ENCODE results near the gene LGALS3BP.
A peak's percentile ranks its signal among the peaks of the same experiment; 100 is the strongest.

LGALS3BP gene

GRCh38 chr17:78929908-78930775 is 49.6 kb downstream of the LGALS3BP start:
- CTCF ChIA-PET: no interaction called here
- Mint-ChIP-seq H3K9me3 (no peaks in the 10 kb centered on the region), H3K4me1 (peaks cover 5% of the 10 kb centered on the region), H3K27ac (no peak overlapping the region), H3K4me3 (no peak overlapping the region), H3K27me3 (peaks cover 60% of the 10 kb centered on the region), H3K36me3 (no peaks in the 10 kb centered on the region)
- DNase-seq: no peak

DNA sequence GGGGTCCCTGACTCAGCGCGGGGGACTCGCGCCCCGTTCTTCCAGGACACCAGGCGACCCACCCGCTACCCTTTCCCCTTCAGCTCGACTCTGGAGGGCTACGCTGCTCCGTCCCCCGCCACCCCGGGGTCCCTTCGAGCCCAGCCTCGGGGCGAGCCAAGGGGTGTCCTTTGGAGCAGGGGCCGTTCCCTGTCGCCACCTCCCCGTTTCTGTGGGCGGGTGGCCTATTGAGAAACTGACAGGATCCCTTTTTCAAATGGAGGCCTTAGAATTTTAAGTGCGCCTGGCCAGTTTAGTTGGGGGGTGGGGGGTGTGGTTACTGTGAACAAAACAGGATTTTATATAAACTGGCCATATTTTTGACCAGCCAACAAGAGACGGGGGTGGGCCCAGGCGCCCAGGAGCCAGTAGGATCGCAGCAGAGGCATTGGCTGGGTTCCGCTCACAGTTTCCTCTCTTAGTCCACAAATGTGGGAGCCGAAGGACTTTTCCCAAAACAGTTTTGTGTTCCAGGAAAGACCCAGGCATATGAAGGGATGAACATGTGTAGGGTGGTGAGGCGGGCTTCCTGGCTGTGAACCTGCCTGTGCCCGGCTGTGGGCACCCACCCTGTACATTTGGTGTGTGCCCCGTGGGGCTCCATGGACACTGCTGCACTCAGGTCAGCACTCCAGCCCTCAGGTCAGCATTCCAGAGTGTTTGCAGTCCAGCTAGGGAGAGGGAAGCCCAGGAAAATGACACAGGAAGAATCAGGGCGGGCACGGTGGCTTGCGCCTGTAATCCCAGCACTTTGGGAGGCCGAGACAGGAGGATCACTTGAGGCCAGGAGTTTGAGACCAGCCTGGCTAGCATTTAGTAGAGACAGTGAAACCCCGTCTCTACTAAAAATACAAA is 53.8 kb downstream of the LGALS3BP start:
- no peak overlapping the region for H3K4me3 Mint-ChIP-seq
- no peak for DNase-seq
- no peaks in the 10 kb centered on the region for H3K9me3 Mint-ChIP-seq
- no peaks in the 10 kb centered on the region for H3K36me3 Mint-ChIP-seq
- peaks cover 90% of the 10 kb centered on the region for H3K27me3 Mint-ChIP-seq
- CTCF ChIA-PET: no interaction called here
- H3K27ac Mint-ChIP-seq: no peak overlapping the region
- peaks cover 11% of the 10 kb centered on the region for H3K4me1 Mint-ChIP-seq

GRCh38 chr17:78925234-78925633 is 54.5 kb downstream of the LGALS3BP start, which contains the start of gene TIMP2:
TSS of gene TIMP2 (minus strand) at chr17:78925387. CDS start at chr17:78925088, 299 bp downstream.
- Mint-ChIP-seq H3K4me3 (peak within 1 kb of the TSS; percentile 46), H3K27me3 (peaks cover 91% of the 10 kb centered on the region)
- CTCF ChIA-PET: no interaction called here

GRCh38 chr17:78924481-78925151 is 55.1 kb downstream of the LGALS3BP start:
- H3K27ac Mint-ChIP-seq: no peak overlapping the region
- H3K4me1 Mint-ChIP-seq: peaks cover 11% of the 10 kb centered on the region
- no peaks in the 10 kb centered on the region for H3K9me3 Mint-ChIP-seq
- peak overlapping the region; percentile 46 for H3K4me3 Mint-ChIP-seq
- no peaks in the 10 kb centered on the region for H3K36me3 Mint-ChIP-seq
- CTCF ChIA-PET: interaction anchor here (1.0 to 1.3 kb wide), 2 partner anchors 9 to 58 kb away, joined by 3 to 5 read pairs; no protein-coding TSS in a partner anchor
- peaks cover 85% of the 10 kb centered on the region for H3K27me3 Mint-ChIP-seq
- peak; percentile 37 for DNase-seq

More at GRCh38 chr17:78925234-78925633, 54.5 kb downstream of the LGALS3BP start, which contains the start of gene TIMP2:
- no peak within 1 kb of the TSS for H3K27ac Mint-ChIP-seq
- DNase-seq: peak; percentile 80
- no peaks in the 10 kb centered on the region for H3K36me3 Mint-ChIP-seq
- H3K4me1 Mint-ChIP-seq: peaks cover 11% of the 10 kb centered on the region
- no peaks in the 10 kb centered on the region for H3K9me3 Mint-ChIP-seq

DNA sequence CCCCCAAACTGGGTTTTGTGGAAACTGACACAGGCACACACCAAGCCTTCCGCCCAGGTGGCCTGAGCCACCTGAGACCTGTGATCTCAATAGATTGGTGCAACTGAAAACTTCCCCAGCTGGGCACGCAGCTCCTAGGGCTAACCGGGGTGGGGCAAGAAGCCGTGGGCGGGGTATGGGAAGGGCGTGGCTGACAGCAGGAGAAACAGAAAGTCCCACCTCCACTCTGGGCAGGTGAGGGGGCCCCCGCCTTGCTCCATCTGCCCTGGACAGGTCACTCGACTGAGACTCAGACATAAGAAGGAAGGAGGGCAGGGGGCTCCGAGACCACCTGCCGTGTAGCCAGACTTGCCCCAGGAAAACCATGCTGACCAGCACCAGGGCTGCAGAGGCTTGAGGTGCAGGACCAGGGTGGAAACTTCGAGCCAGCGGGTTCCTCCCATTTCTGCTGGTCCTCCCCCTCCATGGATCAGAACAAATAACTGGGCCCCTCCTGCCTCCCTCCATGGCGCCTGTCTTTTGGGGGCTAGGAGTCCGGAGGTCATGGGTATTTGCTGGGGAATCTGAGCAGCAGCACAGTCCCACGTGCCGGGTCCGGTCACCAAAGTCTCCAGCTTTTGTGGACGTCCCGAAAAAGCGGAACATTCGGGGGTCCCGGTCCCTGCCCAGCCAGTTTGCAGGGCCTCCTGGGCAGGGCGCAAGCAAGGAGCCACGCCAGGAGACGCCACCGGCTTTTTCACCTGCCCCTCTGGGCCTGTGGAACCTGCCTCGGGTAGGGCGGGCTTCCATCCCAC is 55.9 kb downstream of the LGALS3BP start:
- Mint-ChIP-seq H3K27me3 (peaks cover 78% of the 10 kb centered on the region), H3K36me3 (no peaks in the 10 kb centered on the region), H3K27ac (no peak overlapping the region), H3K4me1 (peaks cover 11% of the 10 kb centered on the region), H3K4me3 (peak overlapping the region; percentile 52), H3K9me3 (no peaks in the 10 kb centered on the region)
- DNase-seq: peak; percentile 77
- CTCF ChIA-PET: interaction anchor here (1.0 to 1.3 kb wide), 2 partner anchors 10 to 58 kb away, joined by 3 to 5 read pairs; no protein-coding TSS in a partner anchor

- Mint-ChIP-seq H3K4me3 (no peak overlapping the region), H3K36me3 (no peaks in the 10 kb centered on the region), H3K27ac (no peak overlapping the region), H3K9me3 (no peaks in the 10 kb centered on the region), H3K27me3 (peaks cover 69% of the 10 kb centered on the region), H3K4me1 (peaks cover 11% of the 10 kb centered on the region)
- CTCF ChIA-PET: interaction anchor here (1.3 kb wide), 1 partner anchor 11 kb away, joined by 5 read pairs; no protein-coding TSS in a partner anchor
- DNase-seq: no peak
These were observed 56.8 kb downstream of the LGALS3BP start for GRCh38 chr17:78922816-78923498.

- CTCF ChIA-PET: no interaction called here
- peaks cover 64% of the 10 kb centered on the region for H3K27me3 Mint-ChIP-seq
These were observed 58.2 kb downstream of the LGALS3BP start for GRCh38 chr17:78921437-78921971.

More at GRCh38 chr17:78921437-78921971, 58.2 kb downstream of the LGALS3BP start:
- Mint-ChIP-seq H3K9me3 (no peaks in the 10 kb centered on the region), H3K4me3 (no peak overlapping the region), H3K36me3 (no peaks in the 10 kb centered on the region), H3K4me1 (peaks cover 11% of the 10 kb centered on the region), H3K27ac (no peak overlapping the region)
- no peak for DNase-seq

All from activated naive CD4-positive, alpha-beta T cell treated with anti-CD3 and anti-CD28 coated beads, Interleukin-2, amount 10 ng/mL, durations not matched to agents 7 days and 5 days (primary cell).